ENCODE data around the gene BLACAT1.
"Not testable (repeated sequence)": the region's sequence is repeated elsewhere in the genome, so short reads cannot be mapped to it uniquely, and the experiment has no call there.

The BLACAT1 gene

GRCh38 chr1:205484985-205485967 is 29.4 kb upstream of the BLACAT1 start:
- peak; percentile 50 for DNase-seq (ENCODE audit: low read depth)

DNA sequence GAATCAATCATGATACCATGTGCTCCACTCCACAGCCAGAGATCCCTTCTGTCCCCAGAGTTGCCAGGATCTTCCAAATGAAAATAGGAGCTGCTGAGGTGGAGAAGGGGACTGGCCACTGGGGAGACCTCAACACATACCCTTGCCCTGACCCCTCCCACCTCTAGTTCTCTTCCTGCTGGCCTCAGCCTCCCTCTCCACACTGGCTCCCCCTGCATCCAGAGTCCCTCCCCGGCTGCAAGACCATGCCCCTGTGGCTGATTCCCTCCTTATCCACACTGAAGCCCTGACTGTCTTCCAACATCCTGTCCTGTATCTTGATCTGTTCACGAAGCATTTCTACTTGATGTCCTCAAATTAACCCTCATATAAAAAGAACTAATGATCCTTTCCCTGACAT is 27.5 kb upstream of the BLACAT1 start:
- DNase-seq (ENCODE audit: low read depth) = no peak

GRCh38 chr1:205482587-205482986 is 26.7 kb upstream of the BLACAT1 start:
- not testable (repeated sequence) for DNase-seq (ENCODE audit: low read depth)

- no peak for DNase-seq (ENCODE audit: low read depth)
These were observed 25.8 kb upstream of the BLACAT1 start for GRCh38 chr1:205481629-205482151.

GRCh38 chr1:205481218-205481617 is 25.4 kb upstream of the BLACAT1 start:
- no peak for DNase-seq (ENCODE audit: low read depth)

GRCh38 chr1:205480349-205480985 is 24.6 kb upstream of the BLACAT1 start:
- DNase-seq (ENCODE audit: low read depth) = peak; percentile 38

DNA sequence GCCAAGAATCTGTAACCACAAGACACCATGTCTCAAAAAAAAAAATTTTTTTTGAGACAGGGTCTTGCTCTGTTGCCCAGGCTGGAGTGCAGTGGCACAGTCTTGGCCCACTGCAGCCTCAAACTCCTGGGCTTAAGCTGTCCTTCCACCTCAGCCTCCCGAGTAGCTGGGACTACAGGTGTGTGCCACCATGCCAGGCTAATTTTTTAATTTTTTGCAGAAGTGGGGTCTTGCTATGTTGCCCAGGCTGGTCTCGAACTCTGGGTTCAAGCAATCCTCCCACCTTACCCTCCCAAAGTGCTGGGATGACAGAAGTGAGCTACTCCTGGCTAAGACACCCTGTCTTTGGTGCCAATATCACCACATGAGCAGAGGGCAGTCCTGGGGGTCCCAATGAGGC is 23.1 kb upstream of the BLACAT1 start:
- DNase-seq (ENCODE audit: low read depth) = not testable (repeated sequence)

DNA sequence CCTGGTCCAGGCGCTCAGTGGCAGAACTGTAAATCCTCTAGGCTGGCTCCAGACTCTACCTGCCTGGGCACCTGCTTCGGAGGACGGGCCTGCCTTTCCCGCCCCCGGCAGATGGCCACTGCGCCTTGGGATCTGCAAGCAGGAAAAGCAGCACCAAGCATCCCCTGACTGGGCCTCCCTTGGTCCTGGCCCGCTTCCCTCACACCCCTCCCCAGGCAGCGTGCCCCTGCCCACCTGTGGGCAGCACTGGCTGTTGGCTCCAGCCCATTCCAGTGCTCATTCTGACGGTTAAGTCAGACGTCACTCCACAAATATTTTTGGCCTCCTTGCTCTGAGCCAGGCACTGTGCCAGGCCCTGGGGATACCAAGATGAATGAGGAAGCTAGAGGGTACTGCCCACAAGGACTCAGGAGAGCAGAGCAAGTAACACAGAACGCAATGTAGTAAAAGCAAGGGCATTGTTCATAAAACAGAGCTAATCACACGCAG is 22.0 kb upstream of the BLACAT1 start:
- DNase-seq (ENCODE audit: low read depth) = no peak

- no peak for DNase-seq (ENCODE audit: low read depth)
These were observed 21.4 kb upstream of the BLACAT1 start for GRCh38 chr1:205477121-205477758.

DNA sequence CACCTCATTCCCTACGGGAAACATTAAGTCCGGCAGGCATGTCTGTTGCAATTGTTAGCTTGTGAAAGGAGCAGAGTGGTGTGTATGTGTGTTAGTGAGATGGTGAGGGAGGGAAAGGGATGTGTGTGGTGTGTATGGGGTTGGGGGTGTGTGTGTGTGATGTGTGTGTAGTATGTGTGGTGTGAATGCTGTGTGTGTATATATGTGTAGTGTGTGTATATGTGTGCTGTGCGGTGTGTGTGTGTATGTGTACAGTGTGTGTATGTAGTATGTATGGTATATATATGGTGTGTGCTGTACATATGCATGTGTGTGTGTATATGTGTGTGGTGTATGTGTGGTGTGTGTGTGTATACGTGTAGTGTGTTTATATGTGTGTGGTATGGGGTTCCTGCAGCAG is 20.8 kb upstream of the BLACAT1 start:
- no peak for DNase-seq (ENCODE audit: low read depth)

- DNase-seq (ENCODE audit: low read depth) = no peak
These were observed 20.0 kb upstream of the BLACAT1 start for GRCh38 chr1:205475855-205476254.

GRCh38 chr1:205474571-205474970 is 18.7 kb upstream of the BLACAT1 start:
- DNase-seq (ENCODE audit: low read depth) = no peak

- DNase-seq (ENCODE audit: low read depth) = no peak
These were observed 18.1 kb upstream of the BLACAT1 start for GRCh38 chr1:205473966-205474365.

DNA sequence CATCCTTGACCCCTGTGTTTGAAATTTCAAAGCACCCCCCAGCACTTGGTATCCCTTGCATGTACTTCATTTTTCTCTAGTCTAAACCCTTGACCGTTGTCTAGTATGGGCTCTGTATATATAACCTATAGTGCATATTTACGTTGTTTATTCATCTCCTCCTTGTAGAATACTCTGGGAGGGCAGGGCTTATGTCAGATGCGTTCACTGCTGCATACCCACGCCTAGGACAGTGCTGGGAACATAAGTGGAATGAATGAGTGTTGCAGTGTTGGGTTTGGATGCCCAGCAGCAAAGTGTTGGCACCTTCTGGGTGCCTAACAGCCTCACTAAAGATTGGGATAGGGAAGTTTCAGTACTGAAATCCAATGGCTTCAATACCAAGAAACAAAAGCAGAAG is 17.6 kb upstream of the BLACAT1 start:
- no peak for DNase-seq (ENCODE audit: low read depth)

DNA sequence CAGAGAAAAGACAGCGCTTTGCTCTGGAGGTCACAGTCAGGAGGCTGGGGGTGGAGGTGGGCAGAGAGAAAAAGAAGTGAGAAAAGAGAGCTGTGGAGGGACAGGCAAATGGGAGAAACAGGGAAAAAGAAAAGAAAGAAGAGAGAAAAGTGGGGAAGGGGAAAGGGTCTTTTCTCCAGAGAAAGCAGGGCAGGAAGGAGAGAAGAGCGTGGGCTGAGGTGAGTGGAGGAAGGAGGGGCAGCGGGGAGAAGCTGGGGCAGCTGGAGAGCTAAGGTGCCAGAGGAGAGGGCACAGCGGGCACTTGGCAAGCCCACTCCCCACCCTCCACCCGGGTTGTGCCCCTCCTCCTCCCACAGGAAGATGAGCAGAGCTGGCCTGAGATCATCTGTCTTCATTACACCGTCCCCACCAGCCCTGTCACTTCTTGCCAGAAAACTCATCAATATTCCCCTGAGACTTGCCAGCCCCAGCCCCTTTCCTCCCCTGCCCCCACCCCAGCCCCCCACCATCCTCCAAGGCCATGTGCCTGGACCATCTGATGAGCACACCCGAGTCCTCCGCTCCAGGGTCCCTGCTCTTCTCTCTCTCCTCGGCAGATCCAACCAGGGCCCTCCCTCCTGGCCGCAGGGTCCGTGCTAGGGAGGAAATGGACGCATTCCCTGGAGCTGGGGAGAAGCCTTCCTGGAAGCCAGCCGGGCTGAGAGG is 17.0 kb upstream of the BLACAT1 start:
- no peak for DNase-seq (ENCODE audit: low read depth)

- DNase-seq (ENCODE audit: low read depth) = no peak
These were observed 14.3 kb upstream of the BLACAT1 start for GRCh38 chr1:205470131-205470530.

DNA sequence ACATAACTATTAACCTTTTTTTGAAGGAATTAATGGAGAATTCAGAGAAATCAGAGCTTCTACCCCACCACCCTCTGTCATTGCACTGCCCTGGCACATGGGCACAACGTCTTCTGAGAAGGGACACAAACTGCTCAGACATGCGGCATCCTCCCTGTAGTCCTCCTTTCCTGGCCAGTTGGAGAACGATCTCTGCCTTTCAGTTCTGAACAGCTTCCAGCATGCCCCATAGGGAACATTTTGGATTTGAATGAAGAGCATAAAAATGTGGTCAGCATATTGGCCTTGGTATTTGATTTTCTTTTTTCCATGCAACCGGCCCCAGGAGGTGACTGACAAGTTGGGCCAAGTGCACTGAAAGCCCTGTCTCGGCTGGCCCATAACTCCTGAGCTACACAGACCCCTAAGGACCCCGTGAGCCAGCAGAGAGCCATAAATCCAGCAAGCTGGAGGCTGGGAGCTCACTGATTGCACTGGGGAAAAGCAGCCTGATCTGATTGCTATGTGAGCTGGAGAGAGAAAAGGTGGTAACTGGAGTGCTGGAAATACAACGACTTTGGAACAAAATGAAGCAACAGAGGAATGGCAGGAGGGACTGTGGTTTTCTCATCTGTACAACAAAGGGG is 10.9 kb upstream of the BLACAT1 start:
- DNase-seq (ENCODE audit: low read depth) = no peak

- no peak for DNase-seq (ENCODE audit: low read depth)
These were observed 9.5 kb upstream of the BLACAT1 start for GRCh38 chr1:205465392-205465791.

DNA sequence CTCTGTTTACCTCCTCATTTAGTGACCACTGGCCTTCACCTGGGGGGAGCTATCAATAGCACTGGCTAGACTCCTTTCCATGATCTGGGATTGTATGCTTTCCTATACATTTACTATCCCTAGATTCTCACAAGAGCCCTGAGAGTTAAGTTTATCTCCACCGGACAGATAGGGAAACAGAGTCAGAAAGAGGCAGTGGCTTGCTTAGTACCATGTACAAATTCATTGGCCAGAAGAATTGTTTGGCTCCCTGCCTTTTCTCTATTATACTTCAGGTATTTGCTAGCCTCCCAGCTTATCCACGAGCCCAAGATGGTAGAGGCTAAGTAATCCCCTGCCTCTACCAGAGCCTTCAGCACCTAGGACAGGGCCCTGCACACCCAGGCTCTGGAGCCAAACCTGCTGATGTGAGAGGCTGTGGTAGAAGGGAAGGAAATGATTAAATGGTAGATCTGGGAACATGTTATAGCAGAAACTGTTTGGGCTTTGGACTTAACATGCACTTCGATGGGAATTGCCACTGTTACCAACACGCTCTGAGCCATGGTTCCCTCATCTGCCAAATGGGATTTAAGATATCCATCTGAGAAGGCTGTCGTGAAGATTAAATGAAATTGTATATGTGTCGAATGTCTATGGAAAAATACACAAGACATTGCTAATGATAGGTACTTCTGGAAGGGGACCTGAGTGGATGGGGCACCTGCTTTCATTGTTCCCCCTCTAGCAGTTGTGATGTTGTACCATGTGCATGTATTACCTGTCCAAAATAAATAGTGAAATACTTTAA is 3.1 kb upstream of the BLACAT1 start:
- DNase-seq (ENCODE audit: low read depth) = peak; percentile 12
